HFFc6 (cell line): ENCODE data around the gene POU3F1. TPM values are rescaled to one million over a fixed set of nuclear protein-coding genes. Genes with fewer than 3 reads are reported as not detected.

Experiments used
- DNase-seq: peaks from one replicate; pipeline ENCODE4 v3.0.0-alpha.2; 2018
- H3K27ac Mint-ChIP-seq: 2 replicates; pipeline ENCODE4 v1.8.0; 2020; ENCODE audit warnings: mild to moderate bottlenecking, mixed read lengths
- H3K27me3 Mint-ChIP-seq: 2 replicates; pipeline ENCODE4 v1.8.0; 2021; ENCODE audit warnings: mild to moderate bottlenecking, moderate library complexity, mixed read lengths; ENCODE audit not compliant: insufficient read depth
- H3K36me3 Mint-ChIP-seq: 2 replicates; pipeline ENCODE4 v1.8.0; 2021; ENCODE audit warnings: low read depth, mixed read lengths
- H3K4me1 Mint-ChIP-seq: 2 replicates; pipeline ENCODE4 v1.8.0; 2020; ENCODE audit warnings: low read depth, mixed read lengths
- H3K4me3 Mint-ChIP-seq: 2 replicates; pipeline ENCODE4 v1.8.0; 2020; ENCODE audit warnings: mild to moderate bottlenecking, moderate library complexity, mixed read lengths
- H3K9me3 Mint-ChIP-seq: 2 replicates; pipeline ENCODE4 v1.8.0; 2020; ENCODE audit warnings: mild to moderate bottlenecking, mixed read lengths
- total RNA-seq, 6 experiments: library from RNA; stranded (reverse); fragmentation: NEBNext Ultra II Directional; extraction: Animal tissue kit (Norgen Biotek cat#: 25700); gene quantifications; 2 replicates in 1 of 6; 3 replicates in 5 of 6; pipeline ENCODE4 v1.2.3, GENCODE V29; 2021
- TF ChIP-seq, protein P1 (sequence below): fragments of 200-600 bp; sonication (generic); IDR thresholded peaks from 2 replicates; pipeline ENCODE4 v1.5.0; 2021; ENCODE audit warnings: antibody characterized with exemption, mild to moderate bottlenecking

POU3F1 gene
- total RNA-seq, 6 experiments from 2014 or later: 0.11 TPM; not detected in 5

DNA sequence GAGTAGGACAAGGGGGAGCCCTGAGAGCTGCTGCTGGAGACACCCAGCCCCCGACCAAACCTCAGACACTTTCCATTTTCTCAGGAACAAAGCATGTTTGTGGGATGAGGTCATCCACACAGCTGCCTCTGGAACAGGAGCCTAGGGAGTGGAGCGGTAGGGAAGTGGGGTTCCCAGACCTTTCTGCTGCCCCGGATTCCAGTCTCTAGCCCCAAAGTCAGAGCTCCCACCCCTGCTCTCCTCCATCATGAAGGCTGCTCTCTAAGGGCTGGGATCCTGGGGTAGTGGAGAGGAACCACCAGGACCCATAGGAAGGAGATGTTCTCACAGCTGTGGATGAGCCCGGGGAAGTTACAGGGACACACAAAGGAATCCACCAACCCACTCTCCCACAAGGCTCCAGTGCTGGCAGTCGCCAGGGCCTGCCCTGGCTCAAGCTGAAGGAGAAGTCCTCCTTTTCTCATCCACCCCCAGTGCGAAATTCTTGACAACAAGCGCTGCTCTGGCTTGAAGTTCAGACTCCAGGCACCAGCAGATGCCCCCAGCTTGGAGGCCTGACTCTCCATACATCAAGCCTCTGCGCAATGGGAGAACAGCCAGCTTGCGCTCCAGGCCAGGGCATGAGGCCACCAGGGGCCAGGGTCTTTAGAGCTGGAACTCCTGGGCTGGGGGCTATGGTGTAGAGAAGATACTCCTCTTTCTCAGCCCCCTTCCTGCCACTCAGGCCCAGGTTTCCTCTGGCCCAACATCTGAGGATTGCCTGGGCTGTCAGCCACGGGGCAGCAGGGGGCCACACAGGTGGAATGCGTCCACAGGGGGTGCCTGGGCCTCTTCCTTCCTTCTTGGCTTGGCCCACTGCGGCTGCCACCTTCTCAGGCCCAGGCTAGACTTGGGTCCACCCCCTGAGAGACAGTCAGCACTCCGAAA is 45.8 kb downstream of the POU3F1 start:
- peak; percentile 65 for DNase-seq
- TF ChIP-seq, protein P1, sequence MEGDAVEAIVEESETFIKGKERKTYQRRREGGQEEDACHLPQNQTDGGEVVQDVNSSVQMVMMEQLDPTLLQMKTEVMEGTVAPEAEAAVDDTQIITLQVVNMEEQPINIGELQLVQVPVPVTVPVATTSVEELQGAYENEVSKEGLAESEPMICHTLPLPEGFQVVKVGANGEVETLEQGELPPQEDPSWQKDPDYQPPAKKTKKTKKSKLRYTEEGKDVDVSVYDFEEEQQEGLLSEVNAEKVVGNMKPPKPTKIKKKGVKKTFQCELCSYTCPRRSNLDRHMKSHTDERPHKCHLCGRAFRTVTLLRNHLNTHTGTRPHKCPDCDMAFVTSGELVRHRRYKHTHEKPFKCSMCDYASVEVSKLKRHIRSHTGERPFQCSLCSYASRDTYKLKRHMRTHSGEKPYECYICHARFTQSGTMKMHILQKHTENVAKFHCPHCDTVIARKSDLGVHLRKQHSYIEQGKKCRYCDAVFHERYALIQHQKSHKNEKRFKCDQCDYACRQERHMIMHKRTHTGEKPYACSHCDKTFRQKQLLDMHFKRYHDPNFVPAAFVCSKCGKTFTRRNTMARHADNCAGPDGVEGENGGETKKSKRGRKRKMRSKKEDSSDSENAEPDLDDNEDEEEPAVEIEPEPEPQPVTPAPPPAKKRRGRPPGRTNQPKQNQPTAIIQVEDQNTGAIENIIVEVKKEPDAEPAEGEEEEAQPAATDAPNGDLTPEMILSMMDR: no peak; the same call in 1 of the 2 replicates
- Mint-ChIP-seq H3K4me1 (peaks cover 72% of the 10 kb centered on the region), H3K27me3 (peaks cover 2% of the 10 kb centered on the region; the same call in 1 of the 2 replicates), H3K9me3 (no peaks in the 10 kb centered on the region), H3K4me3 (peak overlapping the region; percentile 82), H3K27ac (peak overlapping the region; percentile 97), H3K36me3 (peaks cover 20% of the 10 kb centered on the region)

DNA sequence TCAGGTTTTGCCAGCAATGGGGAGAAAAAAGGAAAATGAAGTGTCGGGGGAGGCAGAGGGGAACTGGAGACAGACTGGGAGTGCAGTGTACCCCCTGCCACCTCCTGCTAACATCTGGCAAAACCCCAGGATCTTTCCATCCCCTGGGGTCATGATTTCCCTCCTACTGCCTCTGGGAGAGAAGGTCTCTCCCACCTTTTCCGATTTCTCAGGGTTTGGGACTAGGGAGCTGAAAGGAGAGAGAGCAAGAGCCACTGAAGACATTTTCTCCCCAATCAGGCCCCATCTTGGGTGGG is 46.4 kb downstream of the POU3F1 start:
- Mint-ChIP-seq H3K4me3 (peak overlapping the region; percentile 82), H3K36me3 (peaks cover 20% of the 10 kb centered on the region), H3K9me3 (no peaks in the 10 kb centered on the region), H3K27ac (peak overlapping the region; percentile 97), H3K27me3 (peaks cover 2% of the 10 kb centered on the region; the same call in 1 of the 2 replicates), H3K4me1 (peaks cover 76% of the 10 kb centered on the region)
- TF ChIP-seq, protein P1: no peak
- DNase-seq: no peak

DNA sequence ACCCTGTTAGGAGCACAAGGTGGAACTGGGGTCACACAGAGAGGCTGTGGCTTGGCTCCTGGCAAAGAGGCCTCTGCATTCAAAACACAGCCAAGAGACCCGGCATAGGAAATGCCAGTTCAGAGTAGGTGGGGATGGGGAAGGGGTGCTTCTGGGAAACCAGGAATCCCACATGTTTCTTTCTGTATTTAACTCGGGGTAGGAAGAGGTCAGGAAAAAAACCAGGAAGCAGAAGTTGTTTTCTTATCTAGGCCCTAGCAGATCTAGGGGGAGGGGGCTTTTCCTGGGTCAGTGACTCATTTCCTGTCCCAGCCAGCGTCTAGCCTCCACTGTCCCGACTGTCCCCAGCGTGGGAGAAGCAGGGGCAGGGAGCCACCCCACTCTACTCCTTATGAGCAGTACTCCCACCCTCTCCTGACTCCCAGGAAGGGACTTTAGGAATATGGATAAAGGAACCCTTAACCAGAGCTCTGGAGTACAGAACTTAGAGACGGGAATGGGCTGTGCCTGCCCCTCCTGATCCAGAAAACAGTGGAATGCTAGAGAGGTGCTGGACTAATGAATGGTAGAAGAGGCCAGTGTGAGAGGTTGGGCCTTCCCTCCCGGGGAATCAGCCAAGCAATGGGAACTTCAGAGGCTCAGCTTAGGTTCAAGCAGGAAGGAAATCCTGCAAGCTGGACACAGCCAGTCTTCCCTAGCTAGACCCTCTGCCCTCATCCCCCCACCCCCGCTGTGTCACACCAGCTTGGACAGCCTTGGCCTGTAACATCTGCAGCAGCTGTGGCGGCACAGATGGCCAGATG is 47.0 kb downstream of the POU3F1 start:
- DNase-seq: peak; percentile 50
- peaks cover 25% of the 10 kb centered on the region for H3K36me3 Mint-ChIP-seq
- H3K4me3 Mint-ChIP-seq: peak overlapping the region; percentile 82
- no peaks in the 10 kb centered on the region for H3K9me3 Mint-ChIP-seq
- H3K4me1 Mint-ChIP-seq: peaks cover 80% of the 10 kb centered on the region
- peak overlapping the region; percentile 97 for H3K27ac Mint-ChIP-seq
- TF ChIP-seq, protein P1: no peak
- H3K27me3 Mint-ChIP-seq: peaks cover 2% of the 10 kb centered on the region; the same call in 1 of the 2 replicates

DNA sequence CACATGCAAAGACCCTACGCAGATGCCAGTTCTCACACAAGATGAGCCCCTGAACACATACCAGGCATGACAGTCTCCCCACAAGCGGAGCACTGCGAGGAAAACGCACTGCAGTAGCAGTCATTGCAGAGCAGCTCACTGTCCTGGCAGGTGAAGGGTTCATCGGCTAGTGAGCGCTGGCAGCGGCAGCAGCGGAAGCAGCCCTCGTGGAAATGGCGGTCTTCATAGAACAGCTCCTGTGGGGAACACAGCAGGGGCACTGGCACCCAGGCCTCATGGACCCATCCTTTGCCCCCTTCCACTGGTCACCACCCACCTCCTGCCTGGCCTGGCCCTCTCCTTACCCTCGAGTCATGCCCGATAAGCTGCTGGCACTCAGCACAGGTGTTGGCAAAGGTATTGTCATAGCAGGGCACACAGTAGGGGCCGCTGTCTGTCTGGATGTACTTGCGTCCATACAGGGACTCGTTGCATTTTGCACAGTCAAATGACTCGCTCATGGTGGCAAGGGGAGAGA is 47.6 kb downstream of the POU3F1 start:
- peaks cover 78% of the 10 kb centered on the region for H3K4me1 Mint-ChIP-seq

More for the DNA sequence above, 47.6 kb downstream of the POU3F1 start:
- Mint-ChIP-seq H3K27me3 (peaks cover 2% of the 10 kb centered on the region; the same call in 1 of the 2 replicates), H3K27ac (peak overlapping the region; percentile 97), H3K36me3 (peaks cover 29% of the 10 kb centered on the region), H3K9me3 (no peaks in the 10 kb centered on the region), H3K4me3 (peak overlapping the region; percentile 82)
- TF ChIP-seq, protein P1: no peak
- no peak for DNase-seq
